ENCODE measurements around the gene GAS7. TPM values are rescaled to one million over a fixed set of nuclear protein-coding genes. Genes with fewer than 3 reads are reported as not detected.

GAS7 gene
- total RNA-seq, 6 experiments from 2014 or later = 1.6 to 7.1 (median 2.7) TPM

DNA sequence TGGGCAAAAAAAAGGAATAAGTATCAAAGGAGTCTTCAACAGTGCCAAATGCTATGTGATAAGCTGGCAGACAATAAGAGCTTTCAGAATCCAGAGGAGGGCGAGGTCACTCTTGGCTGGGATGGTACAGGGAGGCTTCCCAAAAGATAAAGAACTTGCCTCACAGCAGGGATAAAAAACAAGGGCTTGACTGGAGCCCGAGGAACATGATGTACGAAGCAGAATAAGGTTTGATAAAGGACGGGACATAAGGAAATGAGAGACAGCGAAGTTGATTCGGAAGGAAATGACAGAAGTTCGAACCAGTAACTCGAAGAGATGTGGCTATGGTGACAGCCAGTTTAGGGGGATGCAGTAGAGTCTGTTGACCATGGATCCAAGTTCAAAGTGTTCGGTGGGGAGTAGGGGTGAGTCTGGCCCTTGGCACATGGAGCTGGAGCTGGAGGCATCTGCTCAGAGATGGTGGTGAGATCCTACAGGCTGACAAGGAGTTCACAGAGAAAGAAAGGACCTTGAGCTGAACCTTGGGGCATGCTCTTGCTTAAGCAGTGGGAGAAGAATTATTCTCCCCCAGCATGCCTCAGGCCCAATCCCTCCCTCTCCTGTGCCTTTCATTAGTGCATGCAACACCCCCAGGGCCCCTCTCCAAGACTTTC is 155.7 kb downstream of the GAS7 start:
- intact Hi-C loops (cut with DNase I) = no loop called here
- ATAC-seq = no peak

DNA sequence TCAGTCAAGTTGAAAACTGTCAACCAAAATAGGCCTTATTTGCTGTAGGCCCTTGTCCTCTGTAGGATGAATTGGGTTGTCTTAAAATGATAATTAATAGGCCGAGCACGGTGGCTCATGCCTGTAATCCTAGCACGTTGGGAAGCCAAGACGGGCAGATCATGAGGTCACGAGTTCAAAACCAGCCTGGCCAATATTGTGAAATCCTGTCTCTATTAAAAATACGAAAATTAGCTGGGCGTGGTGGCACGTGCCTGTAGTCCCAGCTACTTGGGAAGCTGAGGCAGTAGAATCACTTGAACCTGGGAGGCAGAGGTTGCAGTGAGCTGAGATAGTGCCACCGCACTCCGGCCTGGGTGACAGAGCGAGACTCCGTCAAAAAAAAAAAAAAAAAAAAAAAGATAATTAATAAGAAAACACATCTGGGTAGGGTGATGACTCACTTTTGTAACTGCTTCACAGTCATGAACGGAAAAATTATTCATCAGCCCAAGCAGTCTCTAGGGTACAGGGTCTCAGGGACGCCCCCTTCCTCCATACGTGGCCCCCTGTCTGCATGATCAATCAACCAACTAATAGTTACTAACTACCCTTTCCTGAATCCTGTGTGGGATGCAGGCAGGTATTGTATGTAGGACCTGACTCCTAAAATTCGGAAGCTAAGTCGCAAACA is 156.4 kb downstream of the GAS7 start:
- Histone ChIP-seq H3K27me3 (no peaks in the 10 kb centered on the region), H3K4me1 (no peaks in the 10 kb centered on the region), H3K4me3 (no peak overlapping the region), H3K27ac (no peak overlapping the region), H3K36me3 (no peaks in the 10 kb centered on the region), H3K9me3 (no peaks in the 10 kb centered on the region)
- DNase-seq (no peak), ATAC-seq (no peak)
- WGBS (ENCODE audit: insufficient coverage, low coverage, low lambda C conversion rate, missing lambda C conversion rate) = 67% methylated on average over 11 of the region's 17 CpGs
- intact Hi-C loops (cut with DNase I) = no loop called here
- no peak for TF ChIP-seq POLR2A (IDR thresholded peaks at IDR 0.05)
- TF ChIP-seq, protein P1, sequence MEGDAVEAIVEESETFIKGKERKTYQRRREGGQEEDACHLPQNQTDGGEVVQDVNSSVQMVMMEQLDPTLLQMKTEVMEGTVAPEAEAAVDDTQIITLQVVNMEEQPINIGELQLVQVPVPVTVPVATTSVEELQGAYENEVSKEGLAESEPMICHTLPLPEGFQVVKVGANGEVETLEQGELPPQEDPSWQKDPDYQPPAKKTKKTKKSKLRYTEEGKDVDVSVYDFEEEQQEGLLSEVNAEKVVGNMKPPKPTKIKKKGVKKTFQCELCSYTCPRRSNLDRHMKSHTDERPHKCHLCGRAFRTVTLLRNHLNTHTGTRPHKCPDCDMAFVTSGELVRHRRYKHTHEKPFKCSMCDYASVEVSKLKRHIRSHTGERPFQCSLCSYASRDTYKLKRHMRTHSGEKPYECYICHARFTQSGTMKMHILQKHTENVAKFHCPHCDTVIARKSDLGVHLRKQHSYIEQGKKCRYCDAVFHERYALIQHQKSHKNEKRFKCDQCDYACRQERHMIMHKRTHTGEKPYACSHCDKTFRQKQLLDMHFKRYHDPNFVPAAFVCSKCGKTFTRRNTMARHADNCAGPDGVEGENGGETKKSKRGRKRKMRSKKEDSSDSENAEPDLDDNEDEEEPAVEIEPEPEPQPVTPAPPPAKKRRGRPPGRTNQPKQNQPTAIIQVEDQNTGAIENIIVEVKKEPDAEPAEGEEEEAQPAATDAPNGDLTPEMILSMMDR (IDR thresholded peaks at IDR 0.05) = no peak

More for the DNA sequence above, 155.7 kb downstream of the GAS7 start:
- H3K9me3 ChIP-seq = no peaks in the 10 kb centered on the region
- no peaks in the 10 kb centered on the region for H3K27me3 ChIP-seq
- H3K4me1 ChIP-seq = no peaks in the 10 kb centered on the region
- no peak for DNase-seq
- H3K27ac ChIP-seq = no peak overlapping the region
- no peak overlapping the region for H3K4me3 ChIP-seq
- H3K36me3 ChIP-seq = no peaks in the 10 kb centered on the region
- no peak for TF ChIP-seq POLR2A (IDR thresholded peaks at IDR 0.05)
- TF ChIP-seq, protein P1 (IDR thresholded peaks at IDR 0.05) = no peak
- WGBS (ENCODE audit: insufficient coverage, low coverage, low lambda C conversion rate, missing lambda C conversion rate) = 65% methylated on average over 8 of the region's 9 CpGs

DNA sequence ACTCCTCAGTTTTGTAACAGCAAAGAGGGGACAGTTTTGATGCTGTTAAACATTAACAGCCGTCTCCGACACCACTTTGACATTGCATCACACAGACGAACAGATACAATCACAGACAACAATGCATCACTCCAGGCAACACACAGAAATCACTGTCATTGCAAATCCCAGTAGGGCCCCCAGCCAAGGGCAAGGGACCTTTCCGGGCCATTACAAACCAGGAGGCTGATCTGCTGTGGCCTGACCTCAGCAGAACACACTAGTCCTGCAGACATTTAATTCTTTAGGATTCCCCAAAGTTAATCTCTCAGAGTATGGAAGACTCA is 157.2 kb downstream of the GAS7 start:
- intact Hi-C loops (cut with DNase I) = no loop called here
- Histone ChIP-seq H3K36me3 (no peaks in the 10 kb centered on the region), H3K4me3 (no peak overlapping the region), H3K9me3 (no peaks in the 10 kb centered on the region), H3K4me1 (no peaks in the 10 kb centered on the region), H3K27me3 (no peaks in the 10 kb centered on the region), H3K27ac (no peak overlapping the region)
- 25% methylated on average over 2 of the region's 4 CpGs for WGBS (ENCODE audit: insufficient coverage, low coverage, low lambda C conversion rate, missing lambda C conversion rate)
- DNase-seq (no peak), ATAC-seq (peak in 2 of 4 donors; percentile 13 to 36)
- TF ChIP-seq POLR2A (IDR thresholded peaks at IDR 0.05) = no peak
- TF ChIP-seq, protein P1 (IDR thresholded peaks at IDR 0.05) = no peak

DNA sequence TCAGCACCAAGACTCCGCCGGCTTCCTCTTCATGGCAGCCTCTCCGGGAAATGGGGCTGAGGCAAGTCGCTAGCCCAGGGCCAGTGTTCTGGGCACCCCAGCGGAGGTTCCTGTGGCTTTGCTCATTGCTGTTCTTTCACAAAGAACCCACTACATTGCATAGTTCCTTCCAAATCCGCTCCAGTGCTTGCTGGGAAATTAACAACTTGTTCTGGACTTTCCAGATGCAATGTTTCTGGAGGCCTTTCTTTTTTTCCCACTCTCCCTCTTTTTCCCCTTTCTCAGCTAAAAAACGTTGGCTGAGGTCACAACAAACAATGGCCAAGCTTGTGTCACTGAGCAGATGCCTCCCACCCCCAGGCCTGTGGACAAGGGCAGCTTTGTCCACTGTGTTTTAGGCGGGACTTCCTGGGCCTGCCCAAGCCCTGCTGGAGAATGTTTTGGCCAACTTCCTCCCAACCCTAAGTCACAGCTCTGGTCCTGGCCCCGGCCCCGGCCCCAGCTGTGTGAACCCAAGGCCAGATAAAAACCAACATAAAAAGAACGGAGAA is 161.8 kb downstream of the GAS7 start:
- no peak for DNase-seq
- peak in 3 of 4 donors; percentile 22 to 28 (median 25) for ATAC-seq
- H3K27me3 ChIP-seq = no peaks in the 10 kb centered on the region
- H3K27ac ChIP-seq = no peak overlapping the region
- WGBS (ENCODE audit: insufficient coverage, low coverage, low lambda C conversion rate, missing lambda C conversion rate) = 30% methylated on average over 5 of the region's 11 CpGs
- no peaks in the 10 kb centered on the region for H3K9me3 ChIP-seq
- TF ChIP-seq, protein P1 (IDR thresholded peaks at IDR 0.05) = no peak
- no peak for TF ChIP-seq POLR2A (IDR thresholded peaks at IDR 0.05)
- intact Hi-C loops (cut with DNase I) = no loop called here
- no peak overlapping the region for H3K4me3 ChIP-seq
- no peaks in the 10 kb centered on the region for H3K36me3 ChIP-seq
- H3K4me1 ChIP-seq = no peaks in the 10 kb centered on the region
